Stimulated activated CD8-positive, alpha-beta memory T cell treated with anti-CD3 and anti-CD28 coated beads, Interleukin-15, amount 100 ng/mL, for 1 hour (primary cell): ENCODE data around the gene RPS6KB2.
A peak's percentile ranks its signal among the peaks of the same experiment; 100 is the strongest.
"Not testable (repeated sequence)": the region's sequence is repeated elsewhere in the genome, so short reads cannot be mapped to it uniquely, and the experiment has no call there.

Experiments
- DNase-seq: peaks from one replicate; pipeline ENCODE4 v3.0.0-alpha.2; 2020; ENCODE audit warnings: low read depth

The RPS6KB2 gene

DNA sequence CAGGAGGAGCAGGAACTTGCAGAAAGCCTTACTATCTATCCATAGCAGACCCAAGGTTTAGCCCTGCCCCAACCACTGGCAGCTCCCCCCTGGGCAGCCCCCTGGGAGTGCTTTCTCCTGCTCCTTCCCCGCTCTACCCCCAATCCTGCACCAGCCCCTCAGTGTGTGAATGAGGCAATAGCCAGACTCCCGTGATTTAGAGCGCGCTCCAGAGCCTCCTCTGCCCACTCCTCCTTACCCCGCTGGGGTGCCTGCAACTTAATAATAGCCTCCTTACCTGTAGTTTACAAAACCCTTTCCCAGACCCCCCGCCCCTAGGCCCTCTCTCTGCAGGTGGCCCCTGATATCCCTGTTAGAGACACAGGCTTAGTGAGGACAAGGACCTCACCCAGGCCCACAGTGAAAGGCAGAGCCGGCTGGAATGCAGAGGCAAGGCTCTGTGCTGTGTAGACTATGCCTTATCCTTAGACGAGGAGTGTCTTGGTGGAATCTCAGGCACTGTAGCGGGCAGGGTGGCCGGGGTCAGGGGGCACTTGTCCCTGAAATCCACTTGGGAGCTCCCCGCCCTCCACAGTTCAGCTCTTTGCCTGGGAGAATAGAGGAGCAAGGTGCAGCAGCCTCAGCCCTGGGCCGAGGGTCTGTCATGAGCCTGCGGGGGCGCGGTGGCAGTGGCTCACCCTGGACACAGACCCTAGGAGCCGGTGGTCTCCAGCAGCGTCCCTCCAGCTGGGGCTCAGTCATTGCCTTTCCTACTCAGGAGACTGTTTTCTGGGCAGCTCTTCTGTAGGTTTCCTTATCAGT lies 17.1 kb upstream of the RPS6KB2 start:
- no peak for DNase-seq

DNA sequence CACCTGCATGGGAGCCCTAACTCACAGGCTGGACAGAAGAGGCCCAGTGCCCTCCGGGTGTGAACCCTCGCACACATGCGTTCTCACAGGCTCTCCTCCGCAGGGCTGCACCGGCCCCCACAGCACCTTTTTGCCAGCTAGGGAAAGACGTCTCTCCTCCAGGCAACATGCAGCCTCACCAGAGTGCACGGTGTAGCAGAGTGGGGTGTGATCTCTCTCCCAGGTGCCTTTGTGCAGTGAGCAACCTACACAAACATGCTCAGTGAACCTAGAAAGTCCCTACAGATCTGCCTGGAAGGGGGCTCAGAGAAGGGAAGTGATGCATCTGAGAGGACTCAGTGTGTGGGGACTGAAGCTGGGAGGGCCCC lies 16.5 kb upstream of the RPS6KB2 start:
- no peak for DNase-seq

DNA sequence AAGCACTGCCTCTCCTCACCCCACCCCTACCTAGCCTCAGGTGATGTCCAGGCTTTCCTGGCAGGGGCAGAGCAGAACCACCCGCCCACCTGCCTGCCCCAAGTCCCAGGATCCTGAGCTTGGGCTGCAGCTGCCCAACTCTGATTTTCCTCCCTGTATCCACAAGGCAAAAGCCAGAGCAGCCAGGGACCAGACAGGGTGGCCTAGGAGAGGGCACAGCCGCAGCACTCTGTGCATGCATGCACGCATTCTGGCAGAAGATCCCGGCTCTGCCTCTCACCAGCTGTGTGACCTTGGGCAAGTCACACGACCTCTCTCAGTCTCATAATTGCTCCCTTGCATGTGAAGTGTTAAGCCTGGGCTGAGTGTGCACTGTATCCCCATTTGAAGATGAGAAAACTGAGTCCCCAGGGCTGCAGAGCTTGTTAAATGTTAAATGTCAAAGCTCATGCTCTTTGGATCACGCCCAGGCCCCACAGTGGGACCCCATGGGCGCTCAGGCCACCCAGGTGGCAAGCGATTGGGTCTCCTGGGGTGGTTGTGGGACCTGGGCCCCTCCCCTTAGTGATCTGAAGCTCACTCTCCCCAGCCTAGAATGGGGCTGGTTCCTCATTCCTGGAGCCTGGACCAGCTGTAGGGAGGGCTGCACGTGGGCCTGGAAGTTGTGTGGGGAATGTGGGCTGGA lies 15.7 kb upstream of the RPS6KB2 start:
- DNase-seq, result no peak

DNA sequence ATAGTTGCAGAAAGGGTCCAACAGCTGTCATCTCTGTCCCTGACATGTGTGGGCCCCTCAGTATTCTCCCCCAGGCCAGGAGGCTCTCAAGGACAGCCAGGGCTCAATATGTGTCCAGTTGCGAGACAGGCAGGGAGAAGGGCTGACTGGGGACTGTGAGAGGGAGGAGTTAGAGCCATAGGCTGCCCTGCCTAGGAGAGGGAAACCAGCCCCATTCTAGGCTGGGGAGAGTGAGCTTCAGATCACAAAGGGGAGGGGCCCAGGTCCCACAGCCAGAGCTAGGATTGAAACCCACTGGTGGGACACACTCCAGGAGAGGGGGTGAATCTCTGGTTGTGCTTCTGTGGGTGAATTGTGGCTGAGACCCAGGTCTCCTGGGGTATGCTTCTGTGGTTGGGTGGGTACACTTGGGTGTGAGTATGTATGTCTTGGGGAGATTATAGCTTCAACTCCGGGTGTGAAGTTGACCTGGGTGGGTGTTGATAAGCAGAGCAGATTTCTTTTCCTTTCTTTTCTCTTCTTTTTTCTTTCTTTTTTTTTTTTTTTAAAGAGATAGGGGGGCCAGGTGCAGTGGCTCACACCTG lies 14.9 kb upstream of the RPS6KB2 start:
- no peak for DNase-seq

DNA sequence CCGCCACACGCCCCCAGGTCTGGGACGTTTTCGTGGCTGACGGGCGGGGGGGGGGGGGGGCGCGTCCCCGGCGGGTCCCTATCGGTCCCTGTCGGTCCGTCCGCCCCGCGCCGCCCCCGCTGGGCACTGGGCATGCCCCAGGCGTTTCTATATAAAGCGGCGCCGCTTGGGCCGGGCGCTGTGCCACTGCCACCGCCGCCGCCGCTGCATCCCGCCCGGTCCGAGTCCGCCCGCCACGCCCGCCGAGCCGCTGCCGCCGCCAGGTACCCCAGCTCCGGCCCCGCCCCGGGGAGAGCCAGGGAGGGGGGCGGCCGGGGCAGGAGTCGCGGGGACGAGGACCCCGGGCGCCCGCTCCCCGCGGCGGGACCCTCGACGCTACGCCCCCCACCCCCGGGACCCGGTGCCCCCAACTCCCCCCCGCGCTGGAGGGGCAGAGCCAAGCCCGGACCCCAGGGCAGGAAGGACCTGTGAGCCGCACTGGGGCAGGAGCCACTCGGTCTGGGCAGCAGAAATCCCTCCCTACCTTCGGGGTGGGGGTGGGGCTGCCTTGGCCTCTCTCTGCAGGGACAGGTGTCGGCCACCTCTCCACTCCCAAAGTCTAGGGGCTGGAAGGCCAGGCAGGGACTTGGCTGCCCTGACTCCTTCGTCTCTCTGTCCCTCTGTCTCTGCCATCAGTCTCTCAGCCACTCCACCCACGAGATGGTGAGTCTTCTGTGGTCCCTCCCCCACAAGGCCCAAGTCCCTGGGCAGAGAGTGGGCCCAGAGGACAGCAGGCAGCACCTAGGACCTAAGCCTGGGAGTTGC lies 12.6 kb upstream of the RPS6KB2 start, which contains the start of gene CARNS1:
TSS of gene CARNS1 (plus strand) at position 178 of the 804 bp plus-strand sequence. CDS start at position 700, 522 bp downstream.
- DNase-seq, result no peak

DNA sequence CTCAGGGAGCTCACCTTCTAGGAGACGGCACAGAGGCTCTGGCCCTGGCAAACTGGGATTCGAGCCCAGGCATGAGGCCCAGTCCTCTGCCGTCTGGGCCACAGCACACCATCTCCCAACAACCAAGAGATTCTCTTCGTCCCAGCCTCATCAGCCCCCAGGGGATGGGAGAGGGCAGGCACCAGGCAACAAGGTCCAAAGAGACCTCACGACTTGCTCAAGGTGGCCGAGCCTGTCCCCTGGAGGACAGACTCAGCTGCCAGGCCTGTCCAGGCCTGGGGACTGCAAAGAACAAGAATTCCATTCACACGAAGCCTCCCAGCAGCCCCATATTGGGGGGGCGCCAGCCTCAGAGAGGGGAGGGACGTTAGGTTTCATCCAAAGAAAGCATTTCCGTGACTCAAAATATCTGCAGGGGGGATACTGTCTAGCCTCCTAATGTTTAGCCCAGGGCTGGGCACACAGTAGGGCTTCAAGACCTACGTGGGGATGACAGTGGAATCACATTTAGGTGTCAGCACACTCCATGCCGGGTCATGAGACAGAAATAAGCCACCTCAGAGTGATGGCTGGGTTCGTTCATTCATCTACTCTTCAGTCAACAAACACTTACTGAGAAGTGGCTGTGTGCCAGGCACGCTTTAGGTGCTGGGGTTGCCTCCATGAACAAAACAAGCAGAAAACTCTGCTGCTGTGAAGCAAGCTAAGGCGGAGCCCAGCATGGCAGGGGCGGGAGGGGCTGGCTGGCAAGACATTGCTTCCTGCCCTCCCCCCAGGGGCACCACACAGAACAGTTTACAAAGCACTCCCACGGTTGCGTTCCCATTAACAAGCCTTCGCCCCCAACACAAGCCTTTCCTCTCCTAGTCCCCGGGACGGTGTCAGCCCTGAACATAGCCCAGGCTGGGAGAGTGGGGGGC lies 11.6 kb upstream of the RPS6KB2 start:
- DNase-seq, result peak; percentile 53

DNA sequence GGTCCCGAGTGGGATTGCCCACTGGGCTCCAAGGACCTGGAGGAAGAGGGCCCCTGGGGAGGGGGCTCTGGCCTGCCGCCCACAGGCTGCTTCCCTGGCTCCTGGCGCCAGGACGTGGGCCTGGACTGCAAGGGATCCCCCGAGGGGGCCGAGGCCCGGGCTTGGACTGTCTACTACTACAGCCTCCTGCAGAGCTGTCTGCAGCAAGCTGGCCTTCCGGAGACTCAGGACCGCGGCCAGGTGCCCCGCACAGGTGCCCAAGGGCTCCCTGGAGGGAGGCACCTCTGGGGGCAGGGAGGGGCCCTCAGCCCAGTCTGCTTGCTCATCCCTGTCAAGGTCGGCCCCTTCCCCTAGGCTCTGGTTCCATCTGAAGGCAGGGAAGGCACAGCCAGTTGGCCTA lies 10.9 kb upstream of the RPS6KB2 start:
- no peak for DNase-seq

DNA sequence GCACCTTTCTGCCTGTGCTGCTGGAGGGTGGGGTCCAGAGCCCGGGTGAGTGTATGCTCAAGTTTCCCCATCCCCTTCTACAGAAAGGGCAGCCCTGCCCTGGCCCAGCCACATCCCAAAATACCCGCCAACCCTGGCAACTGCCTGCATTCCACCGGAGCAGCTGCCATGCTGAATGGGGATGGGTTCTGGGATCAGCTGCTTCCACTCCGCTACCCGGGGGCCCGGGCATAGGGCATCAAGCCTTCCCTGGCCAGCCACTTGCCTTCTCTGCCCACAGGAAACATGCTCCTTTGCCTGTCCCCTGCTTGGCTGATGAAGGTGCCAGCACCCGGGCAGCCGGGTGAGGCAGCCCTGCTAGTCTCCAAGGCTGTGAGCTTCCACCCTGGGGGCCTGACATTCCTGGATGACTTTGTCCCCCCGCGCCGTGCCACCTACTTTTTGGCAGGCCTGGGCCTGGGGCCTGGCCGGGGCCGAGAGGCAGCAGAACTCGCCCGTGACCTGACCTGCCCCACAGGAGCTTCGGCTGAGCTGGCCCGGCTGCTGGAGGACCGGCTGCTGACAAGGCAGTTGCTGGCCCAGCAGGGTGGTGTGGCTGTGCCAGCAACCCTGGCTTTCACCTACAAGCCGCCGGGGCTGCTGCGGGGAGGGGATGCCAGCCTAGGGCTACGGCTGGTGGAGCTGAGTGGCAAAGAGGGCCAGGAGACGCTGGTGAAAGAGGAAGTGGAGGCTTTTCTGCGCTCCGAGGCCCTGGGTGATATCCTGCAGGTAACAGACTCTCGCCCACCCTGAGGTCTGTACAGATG lies 9.6 kb upstream of the RPS6KB2 start:
- DNase-seq, result no peak

DNA sequence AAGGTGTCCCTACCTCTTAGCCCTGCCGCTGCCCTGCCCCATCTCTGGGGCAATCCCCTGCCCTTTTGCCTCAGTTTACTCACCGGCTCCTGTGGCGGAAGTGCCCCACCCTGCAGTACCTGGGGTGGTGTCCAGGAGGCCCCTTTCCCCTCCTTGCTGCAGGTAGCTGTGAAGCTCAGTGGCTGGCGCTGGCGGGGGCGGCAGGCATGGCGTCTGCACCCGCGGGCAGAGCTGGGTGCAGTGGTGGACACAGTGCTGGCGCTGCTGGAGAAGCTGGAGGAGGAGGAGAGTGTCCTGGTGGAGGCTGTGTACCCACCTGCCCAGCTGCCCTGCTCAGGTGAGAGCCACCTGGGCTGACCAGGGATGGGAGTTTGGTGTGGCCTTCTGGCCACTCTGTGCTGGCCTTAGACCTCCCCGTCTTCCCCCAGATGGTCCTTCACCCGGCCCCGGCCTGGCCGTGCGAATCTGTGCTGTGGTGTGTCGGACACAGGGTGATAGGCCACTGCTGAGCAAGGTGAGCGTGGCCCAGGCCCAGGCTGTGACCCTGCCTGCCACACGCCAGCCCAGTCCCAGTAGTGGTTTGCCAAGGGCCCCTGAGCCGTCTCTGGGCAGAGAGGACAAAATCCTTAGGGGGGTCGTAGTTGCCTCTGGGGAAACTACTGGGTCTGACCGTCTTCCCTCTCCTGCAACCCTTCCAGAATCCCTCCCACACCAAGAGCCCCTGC lies 8.8 kb upstream of the RPS6KB2 start:
- DNase-seq, result no peak

DNA sequence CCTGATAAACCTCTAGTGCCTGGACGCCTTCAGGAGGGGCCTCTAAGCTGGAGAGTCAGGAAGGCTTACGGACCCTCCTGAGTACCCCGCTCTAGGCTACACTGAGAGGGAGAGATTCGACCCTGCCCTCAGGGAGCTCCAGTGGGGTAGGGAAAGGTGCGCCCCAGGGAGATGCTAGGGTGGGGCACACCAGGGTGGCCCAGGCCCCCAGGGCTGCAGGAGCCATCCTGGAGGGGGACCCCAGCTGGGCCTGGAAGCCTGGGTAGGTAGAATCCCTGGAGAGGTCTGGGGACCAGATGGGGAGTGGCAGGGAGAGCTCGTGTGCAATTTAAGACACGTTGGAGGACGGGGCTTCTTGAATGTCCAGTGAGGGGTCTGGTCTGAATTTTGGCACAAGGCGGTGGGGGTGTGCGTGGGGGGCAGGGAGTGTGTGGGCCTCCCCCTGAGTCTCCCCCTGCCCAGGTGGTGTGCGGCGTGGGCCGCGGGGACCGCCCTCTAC lies 8.1 kb upstream of the RPS6KB2 start:
- DNase-seq, result no peak

DNA sequence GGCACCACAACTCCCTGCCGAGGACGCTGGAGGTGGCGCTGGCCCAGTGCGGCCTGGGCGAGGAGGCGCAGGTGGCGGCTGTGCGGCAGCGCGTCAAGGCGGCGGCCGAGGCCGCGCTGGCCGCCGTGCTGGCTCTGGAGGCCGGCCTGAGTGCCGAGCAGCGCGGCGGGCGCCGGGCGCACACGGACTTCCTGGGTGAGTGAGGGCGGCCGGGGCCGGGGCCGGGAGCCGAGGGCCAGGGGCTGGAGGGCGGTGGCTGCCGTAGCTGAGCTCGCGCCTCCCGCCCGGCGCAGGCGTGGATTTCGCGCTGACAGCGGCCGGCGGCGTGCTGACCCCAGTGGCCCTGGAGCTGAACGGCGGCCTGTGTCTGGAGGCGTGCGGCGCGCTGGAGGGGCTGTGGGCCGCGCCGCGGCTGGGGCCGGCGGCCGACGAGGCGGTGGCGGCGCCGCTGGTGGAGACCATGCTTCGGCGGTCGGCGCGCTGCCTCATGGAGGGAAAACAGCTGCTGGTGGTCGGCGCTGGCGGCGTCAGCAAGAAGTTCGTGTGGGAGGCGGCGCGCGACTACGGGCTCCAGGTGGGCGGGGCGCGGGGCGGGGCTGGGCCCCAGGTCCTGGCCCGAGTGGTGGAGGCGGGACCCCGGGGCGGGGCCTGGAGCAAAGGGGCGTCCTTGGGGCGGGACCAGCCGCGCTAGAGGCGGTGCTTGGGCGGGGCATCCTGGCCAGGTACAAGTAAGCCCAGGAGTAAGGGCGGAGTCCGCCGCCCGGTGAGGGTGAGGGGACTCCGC lies 7.5 kb upstream of the RPS6KB2 start:
- peak; percentile 98 for DNase-seq

DNA sequence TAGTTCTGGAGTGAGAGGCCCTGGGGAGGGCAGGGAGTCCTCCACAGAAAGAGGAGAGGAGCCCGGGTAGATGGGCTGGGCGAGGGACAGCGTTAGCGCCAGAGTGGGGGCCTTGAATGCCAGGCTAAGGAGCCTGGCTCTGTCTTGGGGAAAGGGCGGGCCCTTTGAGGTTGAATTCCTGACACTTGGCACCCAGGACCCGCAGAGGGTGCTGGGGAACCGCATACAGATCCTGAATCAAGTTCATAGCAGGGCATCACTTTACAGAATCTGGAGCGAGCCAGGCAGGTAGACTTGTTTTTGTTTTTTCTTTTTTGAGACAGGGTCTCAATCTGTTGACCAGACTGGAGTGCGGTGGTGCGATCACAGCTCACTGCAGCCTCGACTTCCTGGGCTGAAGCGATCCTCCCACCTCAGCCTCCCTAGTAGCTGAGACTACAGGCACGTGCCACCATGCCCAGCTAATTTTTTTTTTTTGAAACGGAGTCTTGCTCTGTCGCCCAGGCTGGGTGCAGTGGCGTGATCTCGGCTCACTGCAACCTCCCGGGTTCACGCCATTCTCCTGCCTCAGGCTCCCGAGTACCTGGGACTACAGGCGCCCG lies 6.8 kb upstream of the RPS6KB2 start:
- DNase-seq, result no peak

DNA sequence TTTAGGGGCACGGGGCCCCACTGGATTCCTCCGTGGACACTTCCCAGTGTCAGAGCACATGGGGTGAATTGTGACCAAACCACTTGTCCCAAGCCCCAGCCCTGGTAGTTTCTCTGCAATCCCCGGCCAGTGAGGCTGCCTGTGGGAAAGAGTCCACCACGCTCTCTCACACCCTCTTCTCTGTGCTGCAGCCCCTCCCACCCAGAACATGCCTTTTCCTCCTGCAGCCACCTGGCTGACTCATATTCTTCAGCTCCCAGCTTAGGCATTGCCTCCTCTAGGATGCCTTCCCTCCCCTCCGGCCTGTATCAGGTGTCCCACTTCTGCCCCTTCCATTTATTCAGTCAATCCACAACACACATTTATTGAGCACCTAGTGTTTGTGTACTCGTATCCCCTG lies 5.4 kb upstream of the RPS6KB2 start:
- DNase-seq, result no peak

DNA sequence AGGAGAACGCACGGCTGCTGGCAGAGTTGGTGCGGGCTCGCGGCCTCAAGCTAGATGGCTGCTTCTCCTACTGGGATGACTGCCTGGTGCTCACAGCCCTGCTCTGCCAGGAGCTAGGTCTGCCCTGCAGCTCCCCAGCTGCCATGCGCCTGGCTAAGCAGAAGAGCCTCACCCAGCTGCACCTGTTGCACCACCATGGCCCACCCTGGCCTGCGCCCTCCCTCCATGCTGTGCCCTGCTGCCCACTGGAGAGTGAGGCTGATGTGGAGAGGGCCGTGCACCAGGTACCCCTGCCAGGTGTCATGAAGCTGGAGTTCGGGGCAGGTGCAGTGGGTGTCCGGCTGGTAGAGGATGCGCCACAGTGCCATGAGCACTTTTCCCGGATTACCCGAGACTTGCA lies 4.8 kb upstream of the RPS6KB2 start:
- DNase-seq, result no peak

DNA sequence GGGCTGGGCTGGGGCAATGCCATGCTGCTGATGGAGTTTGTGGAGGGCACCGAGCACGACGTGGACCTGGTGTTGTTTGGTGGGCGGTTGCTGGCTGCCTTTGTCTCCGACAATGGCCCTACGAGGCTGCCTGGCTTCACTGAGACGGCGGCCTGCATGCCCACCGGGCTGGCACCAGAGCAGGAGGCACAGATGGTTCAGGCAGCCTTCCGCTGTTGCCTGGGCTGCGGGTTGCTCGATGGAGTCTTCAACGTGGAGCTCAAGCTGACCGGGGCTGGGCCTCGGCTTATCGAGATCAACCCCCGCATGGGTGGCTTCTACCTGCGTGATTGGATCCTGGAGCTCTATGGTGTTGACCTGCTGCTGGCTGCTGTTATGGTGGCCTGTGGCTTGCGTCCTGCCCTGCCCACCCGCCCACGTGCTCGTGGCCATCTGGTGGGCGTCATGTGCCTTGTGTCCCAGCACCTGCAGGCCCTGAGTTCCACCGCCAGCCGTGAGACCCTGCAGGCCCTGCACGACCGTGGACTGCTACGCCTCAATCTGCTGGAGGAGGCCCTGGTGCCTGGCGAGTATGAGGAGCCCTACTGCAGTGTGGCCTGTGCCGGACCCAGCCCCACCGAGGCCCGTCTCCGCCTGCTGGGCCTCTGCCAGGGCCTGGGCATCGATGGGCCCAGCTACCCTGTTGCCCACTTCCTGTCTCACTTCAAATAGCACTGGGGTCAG lies 4.2 kb upstream of the RPS6KB2 start:
- DNase-seq, result no peak

DNA sequence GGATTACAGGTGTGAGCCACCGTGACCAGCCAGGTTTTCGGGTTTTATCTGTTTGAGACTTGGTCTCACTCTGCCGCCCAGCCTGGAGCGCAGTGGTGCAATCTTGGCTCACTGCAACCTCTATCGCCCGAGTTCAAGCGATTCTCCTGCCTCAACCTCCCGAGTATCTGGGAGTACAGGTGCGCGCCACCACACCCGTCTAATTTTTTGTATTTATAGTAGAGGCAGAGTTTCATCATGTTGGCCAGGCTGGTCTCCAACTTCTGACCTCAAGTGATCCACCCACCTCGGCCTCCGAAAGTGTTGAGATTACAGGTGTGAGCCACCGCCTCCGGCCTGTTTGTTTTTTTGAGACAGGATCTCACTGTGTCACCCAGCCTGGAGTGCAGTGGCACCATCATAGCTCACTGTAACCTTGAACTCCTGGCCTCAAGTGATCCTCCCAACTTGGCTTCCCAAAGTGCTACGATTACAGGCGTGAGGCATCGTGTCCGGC lies 882 bp upstream of the RPS6KB2 start:
- not testable (repeated sequence) for DNase-seq

DNA sequence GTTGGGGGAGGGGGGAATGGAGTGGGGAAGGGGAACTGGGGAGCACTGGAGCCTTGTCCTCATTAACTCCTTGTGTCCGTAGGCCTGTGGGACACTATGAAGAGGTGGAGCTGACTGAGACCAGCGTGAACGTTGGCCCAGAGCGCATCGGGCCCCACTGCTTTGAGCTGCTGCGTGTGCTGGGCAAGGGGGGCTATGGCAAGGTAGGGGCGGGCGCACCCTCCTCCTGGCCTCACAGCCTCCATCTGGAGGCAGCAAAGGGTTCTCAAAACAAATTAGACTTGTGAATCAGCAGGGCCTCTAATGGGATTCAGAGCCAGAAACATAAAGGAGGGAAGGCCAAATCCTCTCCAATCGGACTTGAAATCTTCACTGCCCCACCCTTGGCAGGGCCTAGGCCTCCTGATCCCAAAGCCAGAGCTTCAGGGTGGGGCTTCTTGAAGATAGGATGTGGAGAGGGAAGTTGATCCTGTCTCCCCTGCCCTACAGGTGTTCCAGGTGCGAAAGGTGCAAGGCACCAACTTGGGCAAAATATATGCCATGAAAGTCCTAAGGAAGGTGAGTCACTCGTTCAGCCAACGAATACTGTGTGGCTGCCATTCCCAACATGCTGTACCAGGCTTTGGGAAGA lies 859 bp downstream of the RPS6KB2 start:
- DNase-seq, result no peak
